ENCODE measurements around the gene PPCDC. TPM values are rescaled to one million over a fixed set of nuclear protein-coding genes. Genes with fewer than 3 reads are reported as not detected.
A peak's percentile ranks its signal among the peaks of the same experiment; 100 is the strongest.

Gene PPCDC
- total and polyA plus RNA-seq, 2 donors (not counting 1 experiment from before 2014, with no cell fraction given): 6.3 to 8.0 TPM

DNA sequence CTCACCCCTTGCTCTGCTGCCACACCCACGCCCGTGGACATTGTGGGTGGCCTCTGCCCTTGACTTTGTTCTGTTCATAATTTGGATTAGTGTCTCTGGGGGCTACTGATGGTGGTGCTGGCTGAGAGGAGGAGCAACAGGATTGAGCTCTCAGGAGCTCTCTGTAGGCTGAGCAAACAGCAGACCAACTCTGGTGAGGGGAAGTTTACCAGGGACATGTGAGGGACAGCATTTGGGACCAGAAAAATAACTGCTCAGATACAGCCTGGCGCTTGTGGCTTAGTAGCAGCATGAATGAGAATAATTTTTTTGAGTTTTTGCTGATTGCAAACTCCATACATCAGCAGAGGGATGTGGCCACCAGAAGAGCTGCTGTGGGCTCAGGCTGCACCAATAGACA, 14.8 kb downstream of the PPCDC start:
- no peak for TF ChIP-seq EZH2 (IDR thresholded peaks at IDR 0.05; ENCODE audit: low read length, missing control alignments)
- TF ChIP-seq, protein P1, sequence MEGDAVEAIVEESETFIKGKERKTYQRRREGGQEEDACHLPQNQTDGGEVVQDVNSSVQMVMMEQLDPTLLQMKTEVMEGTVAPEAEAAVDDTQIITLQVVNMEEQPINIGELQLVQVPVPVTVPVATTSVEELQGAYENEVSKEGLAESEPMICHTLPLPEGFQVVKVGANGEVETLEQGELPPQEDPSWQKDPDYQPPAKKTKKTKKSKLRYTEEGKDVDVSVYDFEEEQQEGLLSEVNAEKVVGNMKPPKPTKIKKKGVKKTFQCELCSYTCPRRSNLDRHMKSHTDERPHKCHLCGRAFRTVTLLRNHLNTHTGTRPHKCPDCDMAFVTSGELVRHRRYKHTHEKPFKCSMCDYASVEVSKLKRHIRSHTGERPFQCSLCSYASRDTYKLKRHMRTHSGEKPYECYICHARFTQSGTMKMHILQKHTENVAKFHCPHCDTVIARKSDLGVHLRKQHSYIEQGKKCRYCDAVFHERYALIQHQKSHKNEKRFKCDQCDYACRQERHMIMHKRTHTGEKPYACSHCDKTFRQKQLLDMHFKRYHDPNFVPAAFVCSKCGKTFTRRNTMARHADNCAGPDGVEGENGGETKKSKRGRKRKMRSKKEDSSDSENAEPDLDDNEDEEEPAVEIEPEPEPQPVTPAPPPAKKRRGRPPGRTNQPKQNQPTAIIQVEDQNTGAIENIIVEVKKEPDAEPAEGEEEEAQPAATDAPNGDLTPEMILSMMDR (conservative IDR thresholded peaks at IDR 0.05 in 1 of 2, IDR thresholded peaks at IDR 0.05 in 1 of 2; ENCODE audit: low read depth in 1 of 2, low read length in 2 of 2): no peak
- H2AFZ ChIP-seq (ENCODE audit: low read length): no peak overlapping the region
- H3K4me2 ChIP-seq (ENCODE audit: extremely low read depth, insufficient read depth, low read length): no peak overlapping the region
- no peak for DNase-seq (ENCODE audit: low read depth in 2 of 2)
- no peaks in the 10 kb centered on the region for H3K36me3 ChIP-seq (ENCODE audit: control insufficient read depth, insufficient read depth, low read length)
- no peaks in the 10 kb centered on the region for H3K79me2 ChIP-seq (ENCODE audit: control insufficient read depth, insufficient read depth, low read length)
- no peak overlapping the region for H3K27ac ChIP-seq (ENCODE audit: insufficient read depth, low read length)
- no peaks in the 10 kb centered on the region for H3K27me3 ChIP-seq (ENCODE audit: control insufficient read depth, insufficient read depth, low read length)
- H3K9ac ChIP-seq (ENCODE audit: insufficient read depth, low read length): no peak overlapping the region
- H3K4me1 ChIP-seq (ENCODE audit: control insufficient read depth, extremely low read depth, insufficient read depth, low read length): peaks cover 7% of the 10 kb centered on the region
- no peaks in the 10 kb centered on the region for H3K9me3 ChIP-seq (ENCODE audit: control insufficient read depth, insufficient read depth, low read depth, low read length)
- no peaks in the 10 kb centered on the region for H4K20me1 ChIP-seq (ENCODE audit: control insufficient read depth, extremely low read depth, insufficient read depth, low read length)
- no peak overlapping the region for H3K4me3 ChIP-seq (replicated peaks in 1 of 4; ENCODE audit: control extremely low read depth in 1 of 4, insufficient read depth in 1 of 4, low read depth in 3 of 4, low read length in 4 of 4)

- DNase-seq (ENCODE audit: low read depth in 2 of 2): peak in 1 of 2 donors; percentile 44
- Histone ChIP-seq H3K9ac (ENCODE audit: insufficient read depth, low read length) (peak overlapping the region; percentile 20), H3K27ac (ENCODE audit: insufficient read depth, low read length) (peak overlapping the region; percentile 80), H4K20me1 (ENCODE audit: control insufficient read depth, extremely low read depth, insufficient read depth, low read length) (no peaks in the 10 kb centered on the region), H3K27me3 (ENCODE audit: control insufficient read depth, insufficient read depth, low read length) (no peaks in the 10 kb centered on the region), H2AFZ (ENCODE audit: low read length) (no peak overlapping the region), H3K79me2 (ENCODE audit: control insufficient read depth, insufficient read depth, low read length) (no peaks in the 10 kb centered on the region), H3K9me3 (ENCODE audit: control insufficient read depth, insufficient read depth, low read depth, low read length) (no peaks in the 10 kb centered on the region), H3K4me3 (replicated peaks in 1 of 4; ENCODE audit: control extremely low read depth in 1 of 4, insufficient read depth in 1 of 4, low read depth in 3 of 4, low read length in 4 of 4) (peak overlapping the region in 1 of 4 experiments; percentile 7), H3K4me1 (ENCODE audit: control insufficient read depth, extremely low read depth, insufficient read depth, low read length) (peaks cover 22% of the 10 kb centered on the region), H3K4me2 (ENCODE audit: extremely low read depth, insufficient read depth, low read length) (peak overlapping the region; percentile 54), H3K36me3 (ENCODE audit: control insufficient read depth, insufficient read depth, low read length) (no peaks in the 10 kb centered on the region)
- no peak for TF ChIP-seq EZH2 (IDR thresholded peaks at IDR 0.05; ENCODE audit: low read length, missing control alignments)
- TF ChIP-seq, protein P1 (conservative IDR thresholded peaks at IDR 0.05 in 1 of 2, IDR thresholded peaks at IDR 0.05 in 1 of 2; ENCODE audit: low read depth in 1 of 2, low read length in 2 of 2): peak in 1 of 2 donors; percentile 50
Observed at GRCh38 chr15:75042730-75043508, 19.5 kb downstream of the PPCDC start.

- no peak overlapping the region for H2AFZ ChIP-seq (ENCODE audit: low read length)
- H3K9me3 ChIP-seq (ENCODE audit: control insufficient read depth, insufficient read depth, low read depth, low read length): no peaks in the 10 kb centered on the region
- no peaks in the 10 kb centered on the region for H4K20me1 ChIP-seq (ENCODE audit: control insufficient read depth, extremely low read depth, insufficient read depth, low read length)
- H3K27me3 ChIP-seq (ENCODE audit: control insufficient read depth, insufficient read depth, low read length): no peaks in the 10 kb centered on the region
- peak; percentile 99 to 100 for DNase-seq (ENCODE audit: low read depth in 2 of 2)
- peak overlapping the region; percentile 48 for H3K9ac ChIP-seq (ENCODE audit: insufficient read depth, low read length)
- no peak for TF ChIP-seq EZH2 (IDR thresholded peaks at IDR 0.05; ENCODE audit: low read length, missing control alignments)
- TF ChIP-seq, protein P1 (conservative IDR thresholded peaks at IDR 0.05 in 1 of 2, IDR thresholded peaks at IDR 0.05 in 1 of 2; ENCODE audit: low read depth in 1 of 2, low read length in 2 of 2): peak; percentile 40 to 69
- H3K36me3 ChIP-seq (ENCODE audit: control insufficient read depth, insufficient read depth, low read length): no peaks in the 10 kb centered on the region
- H3K4me1 ChIP-seq (ENCODE audit: control insufficient read depth, extremely low read depth, insufficient read depth, low read length): peaks cover 22% of the 10 kb centered on the region
- peak overlapping the region in 1 of 4 experiments; percentile 28 for H3K4me3 ChIP-seq (replicated peaks in 1 of 4; ENCODE audit: control extremely low read depth in 1 of 4, insufficient read depth in 1 of 4, low read depth in 3 of 4, low read length in 4 of 4)
- H3K27ac ChIP-seq (ENCODE audit: insufficient read depth, low read length): peak overlapping the region; percentile 80
- no peaks in the 10 kb centered on the region for H3K79me2 ChIP-seq (ENCODE audit: control insufficient read depth, insufficient read depth, low read length)
- peak overlapping the region; percentile 61 for H3K4me2 ChIP-seq (ENCODE audit: extremely low read depth, insufficient read depth, low read length)
Observed at GRCh38 chr15:75043509-75044257, 20.3 kb downstream of the PPCDC start.

Measured in fibroblast of lung (primary cell).